Suppressor macrophage treated with lipopolysaccharide for 4 hours (primary cell): ENCODE measurements around the gene BRS3.

Experiments
- DNase-seq: peaks from one replicate; pipeline ENCODE4 v3.0.0-alpha.2; 2020

The BRS3 gene

DNA sequence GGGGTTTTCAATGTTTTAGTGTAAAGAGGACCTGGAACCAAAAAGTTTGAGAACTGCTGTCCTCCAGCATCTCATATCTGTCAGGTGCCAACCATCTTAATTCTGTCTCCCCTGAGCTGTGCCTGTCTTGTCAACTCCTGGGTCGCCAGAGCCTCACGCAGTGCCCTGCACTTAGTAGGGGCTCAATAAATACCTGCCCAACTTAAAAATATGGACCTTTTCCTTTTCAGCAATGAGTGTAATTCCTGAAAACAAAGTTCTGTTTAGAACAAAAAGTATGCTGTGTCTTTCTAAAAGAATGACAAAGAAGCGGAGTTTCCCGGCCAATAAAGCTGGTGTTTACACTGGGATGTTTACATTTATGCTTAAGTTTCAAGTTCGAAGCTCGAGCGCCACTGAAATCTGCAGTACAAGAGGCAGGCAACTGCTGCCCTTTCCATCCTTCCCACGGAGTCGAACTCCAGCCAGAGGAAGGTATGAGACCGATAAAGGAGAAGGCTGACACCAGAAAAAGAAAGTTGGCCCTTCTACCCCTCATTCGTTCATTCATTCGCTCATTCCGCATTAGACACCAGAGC, 8.5 kb downstream of the BRS3 start:
- DNase-seq, result no peak

- peak; percentile 85 for DNase-seq
Measured at GRCh38 chrX:136496764-136497555, 9.2 kb downstream of the BRS3 start.

GRCh38 chrX:136497556-136498052, 9.9 kb downstream of the BRS3 start, which contains the start of gene HTATSF1:
Gene HTATSF1 (plus strand): TSS chrX:136497592. CDS start chrX:136497685, 93 bp downstream.
- no peak for DNase-seq

DNA sequence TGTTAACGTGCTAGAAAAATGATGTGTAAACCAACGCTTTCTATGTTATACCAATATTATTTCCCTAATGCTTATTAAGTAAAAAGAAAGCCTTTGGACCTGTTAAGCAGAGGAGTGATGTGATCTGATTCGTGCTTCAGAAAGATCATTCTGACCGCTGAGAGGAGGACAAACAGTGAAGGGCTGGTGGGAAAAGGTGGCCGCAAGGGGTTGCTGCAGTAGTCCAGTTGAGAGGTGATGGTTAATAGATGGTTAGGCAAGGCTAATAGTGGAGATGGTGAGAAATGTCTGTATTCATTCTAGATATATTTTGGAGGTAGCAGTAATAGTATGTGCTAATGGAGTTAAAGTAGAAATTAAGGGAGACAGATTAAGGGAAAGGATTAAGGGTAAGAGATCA, 31.3 kb downstream of the BRS3 start:
- DNase-seq, result no peak

DNA sequence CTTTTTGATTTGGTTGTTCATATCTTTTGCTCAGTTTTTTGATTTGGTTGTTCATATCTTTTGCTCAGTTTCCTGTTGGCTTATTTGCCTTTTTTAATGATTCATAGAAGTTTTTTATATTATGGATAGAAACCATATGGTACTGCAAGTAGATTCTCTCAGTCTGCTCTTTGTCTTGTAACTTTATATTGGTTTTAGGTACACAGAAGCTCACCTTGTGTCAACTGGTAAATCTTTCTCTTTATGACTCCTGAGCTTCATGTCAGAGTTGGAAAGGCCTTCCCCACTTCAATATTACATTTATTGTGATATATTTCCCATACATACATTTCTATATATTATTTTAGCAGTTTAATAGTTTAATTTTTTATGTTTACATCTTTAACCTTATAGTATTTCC, 36.0 kb downstream of the BRS3 start:
- DNase-seq, result no peak

- DNase-seq, result peak; percentile 2
Measured at GRCh38 chrX:136525738-136526606, 38.2 kb downstream of the BRS3 start.

DNA sequence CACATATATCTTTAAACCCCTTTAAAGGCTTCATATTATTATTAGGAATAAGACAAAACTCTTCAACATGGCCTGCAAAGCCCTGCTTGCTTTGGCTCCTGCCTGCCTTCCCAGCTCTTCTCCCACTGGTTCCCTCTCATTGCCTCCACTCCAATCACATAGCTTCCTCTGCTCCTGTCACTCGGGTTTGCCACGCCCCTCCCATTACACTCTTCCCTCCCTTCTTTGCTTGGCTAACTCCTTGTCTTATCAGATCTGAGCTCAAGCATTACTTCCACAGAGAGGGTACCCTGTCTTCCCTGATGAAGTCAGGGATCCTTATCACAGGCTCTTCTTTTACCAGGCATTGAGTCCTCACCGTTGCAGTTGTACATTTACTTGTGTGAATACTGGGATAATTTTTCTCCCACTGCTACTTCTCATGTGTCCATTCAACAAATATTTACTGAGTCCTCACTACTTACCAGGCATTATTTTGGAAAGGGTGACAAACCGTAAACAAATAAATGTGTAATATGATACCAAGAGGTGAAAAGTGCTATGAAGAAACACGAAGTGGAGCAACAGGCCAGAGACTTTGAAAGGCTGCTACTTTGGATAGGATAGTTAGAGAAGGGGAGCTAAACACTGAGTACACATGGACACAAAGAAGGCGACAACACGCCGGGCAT, 41.0 kb downstream of the BRS3 start:
- no peak for DNase-seq

DNA sequence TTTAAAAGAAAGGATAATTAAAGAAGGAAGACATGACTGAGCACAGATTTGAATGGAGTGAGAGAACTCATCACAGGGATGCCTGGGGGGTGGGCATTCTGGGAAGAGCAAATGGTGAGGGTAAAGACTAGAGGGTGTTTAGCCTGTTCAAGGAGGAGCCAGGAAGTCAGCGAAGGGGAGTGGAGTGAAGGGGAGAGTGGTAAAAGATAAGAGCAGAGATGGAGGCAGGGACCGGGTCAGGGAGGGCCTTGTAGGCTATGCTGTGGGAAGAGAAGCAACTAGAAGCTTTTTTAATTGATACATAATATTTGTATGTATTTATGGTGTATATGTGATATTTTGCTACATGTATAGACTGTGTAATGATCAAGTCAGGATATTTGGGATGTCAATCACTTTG, 42.0 kb downstream of the BRS3 start:
- DNase-seq, result no peak

DNA sequence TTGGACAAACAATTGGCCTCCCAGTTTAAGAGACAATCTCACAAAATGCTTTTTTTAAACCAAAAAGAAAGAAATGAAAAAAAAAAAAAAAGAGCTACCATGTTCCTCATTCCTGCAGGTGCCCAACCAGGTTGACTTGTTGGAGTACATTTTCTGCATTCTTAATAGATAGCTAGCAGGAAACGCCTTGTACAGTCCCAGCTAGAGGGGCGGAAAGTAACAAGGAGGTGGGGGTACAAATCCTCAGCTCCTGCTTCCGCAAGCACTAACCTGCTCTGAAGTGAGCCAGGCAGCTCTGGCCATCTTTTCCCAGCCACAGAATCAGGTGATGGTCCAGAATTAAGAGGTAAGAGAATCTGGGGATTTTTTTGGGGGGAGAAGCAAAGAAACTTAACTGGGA, 44.2 kb downstream of the BRS3 start, which contains the start of gene VGLL1:
Gene VGLL1 (plus strand): TSS at position 265 of the 400 bp plus-strand sequence. CDS start 3,806 bp downstream, outside the sequence.
- DNase-seq, result no peak

GRCh38 chrX:136534131-136534530, 46.4 kb downstream of the BRS3 start:
- no peak for DNase-seq

GRCh38 chrX:136538811-136539210, 51.1 kb downstream of the BRS3 start:
- no peak for DNase-seq

DNA sequence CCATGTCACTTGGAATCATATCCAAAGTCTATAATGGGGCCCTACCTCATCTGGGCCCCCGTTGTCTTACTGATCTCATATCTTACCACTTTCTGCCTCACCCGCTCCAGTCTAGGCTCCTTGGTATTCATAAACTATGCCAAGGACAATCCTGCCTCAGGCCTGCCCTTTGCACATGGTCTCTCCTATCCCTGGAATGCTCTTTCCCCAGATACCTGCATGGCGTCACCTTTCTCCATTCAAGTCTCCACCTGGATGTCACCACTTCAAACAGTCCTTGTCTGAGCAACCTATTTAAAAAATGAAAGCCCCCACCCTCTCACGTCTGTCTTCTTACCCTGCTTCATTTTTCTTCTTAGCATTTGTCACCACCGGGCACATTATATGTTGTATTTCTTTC, 52.5 kb downstream of the BRS3 start:
- DNase-seq, result no peak

GRCh38 chrX:136541294-136541693, 53.5 kb downstream of the BRS3 start:
- DNase-seq, result no peak

GRCh38 chrX:136542281-136542680, 54.5 kb downstream of the BRS3 start:
- DNase-seq, result no peak
